ENCODE results near the gene RSPO4.

Gene RSPO4

DNA sequence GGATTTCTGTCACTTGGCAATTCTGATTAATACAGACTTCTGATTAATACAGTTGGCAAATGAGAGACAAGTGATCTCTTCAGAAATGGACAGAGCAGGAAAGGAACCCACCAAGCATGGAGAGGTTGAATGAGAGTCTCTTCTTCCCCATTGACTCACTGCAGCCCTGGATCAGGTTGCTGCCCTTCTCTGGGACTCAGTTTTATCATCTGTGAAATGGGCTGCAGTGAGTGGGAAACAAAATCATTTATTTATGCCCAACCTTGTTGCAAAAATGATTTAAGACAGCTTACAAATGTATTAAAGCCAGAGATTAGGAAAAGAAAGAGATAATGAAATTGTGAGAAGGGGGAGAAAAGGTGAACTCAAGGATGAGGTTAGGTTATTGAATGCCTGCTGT lies 20.8 kb upstream of the RSPO4 start:
- Histone ChIP-seq H3K27me3 (ENCODE audit: insufficient read depth, low read length, poor library complexity) (no peaks in the 10 kb centered on the region), H2BK120ac (ENCODE audit: low read depth, low read length) (no peak overlapping the region)
- DNase-seq: no peak

DNA sequence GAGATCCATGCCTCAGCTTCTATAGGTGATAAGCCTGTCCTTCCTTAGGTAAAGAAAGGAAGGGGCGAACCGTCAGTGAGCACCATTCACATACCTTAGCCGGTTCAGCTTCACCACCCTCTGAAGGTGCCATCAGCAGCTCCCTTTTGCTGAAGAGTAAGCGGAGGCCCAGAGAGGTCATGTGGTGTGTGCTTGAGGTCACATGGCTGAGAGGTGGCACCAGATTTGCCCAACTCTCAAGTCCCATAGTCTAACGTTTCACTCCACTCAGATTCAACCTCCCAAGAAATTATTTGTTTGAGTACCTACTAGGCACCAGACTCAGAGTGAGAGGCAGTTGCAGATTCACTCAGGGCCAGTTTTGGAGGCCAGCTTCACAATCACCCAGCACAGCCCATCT lies 18.5 kb upstream of the RSPO4 start:
- no peaks in the 10 kb centered on the region for H3K79me1 ChIP-seq (ENCODE audit: low read length)
- H3K9ac ChIP-seq (ENCODE audit: low read length): no peak overlapping the region
- no peak overlapping the region for H3K4ac ChIP-seq (ENCODE audit: low read depth, low read length)
- H3K4me2 ChIP-seq (ENCODE audit: low read length): no peak overlapping the region
- no peaks in the 10 kb centered on the region for H3K36me3 ChIP-seq (ENCODE audit: control insufficient read depth, insufficient read depth, low read length)
- no peaks in the 10 kb centered on the region for H3K27me3 ChIP-seq (ENCODE audit: insufficient read depth, low read length, poor library complexity)
- H3K27ac ChIP-seq (ENCODE audit: low read depth, low read length): no peak overlapping the region
- H4K5ac ChIP-seq (ENCODE audit: low read length): no peak overlapping the region
- H2BK15ac ChIP-seq (replicated peaks; ENCODE audit: low read depth): no peak overlapping the region
- H2BK5ac ChIP-seq (ENCODE audit: low read length): no peak overlapping the region
- DNase-seq: no peak
- no peak overlapping the region for H2BK120ac ChIP-seq (ENCODE audit: low read depth, low read length)
- no peak overlapping the region for H3K18ac ChIP-seq (ENCODE audit: low read length)
- WGBS (ENCODE audit: extremely low coverage, insufficient coverage, low lambda C conversion rate): no CpG with 5 or more reads among the region's 5 CpGs
- no peaks in the 10 kb centered on the region for H3K79me2 ChIP-seq (ENCODE audit: control insufficient read depth, insufficient read depth, low read length)
- H3K56ac ChIP-seq (ENCODE audit: low read length): no peak overlapping the region
- no peaks in the 10 kb centered on the region for H3K4me1 ChIP-seq (ENCODE audit: control insufficient read depth, low read depth, low read length)
- H3K23ac ChIP-seq (ENCODE audit: low read length): no peak overlapping the region
- no peak overlapping the region for H4K8ac ChIP-seq (ENCODE audit: low read depth, low read length)
- no peak overlapping the region for H3K4me3 ChIP-seq (ENCODE audit: low read length)
- H2AK5ac ChIP-seq (ENCODE audit: low read length): no peak overlapping the region

More for the DNA sequence above, 20.8 kb upstream of the RSPO4 start:
- Histone ChIP-seq H3K79me2 (ENCODE audit: control insufficient read depth, insufficient read depth, low read length) (no peaks in the 10 kb centered on the region), H3K36me3 (ENCODE audit: control insufficient read depth, insufficient read depth, low read length) (no peaks in the 10 kb centered on the region), H3K4ac (ENCODE audit: low read depth, low read length) (no peak overlapping the region), H3K23ac (ENCODE audit: low read length) (no peak overlapping the region), H3K4me2 (ENCODE audit: low read length) (no peak overlapping the region), H3K9ac (ENCODE audit: low read length) (no peak overlapping the region), H3K27ac (ENCODE audit: low read depth, low read length) (no peak overlapping the region), H2BK5ac (ENCODE audit: low read length) (no peak overlapping the region), H3K56ac (ENCODE audit: low read length) (no peak overlapping the region), H3K79me1 (ENCODE audit: low read length) (no peaks in the 10 kb centered on the region), H3K4me1 (ENCODE audit: control insufficient read depth, low read depth, low read length) (no peaks in the 10 kb centered on the region), H3K4me3 (ENCODE audit: low read length) (no peak overlapping the region), H4K8ac (ENCODE audit: low read depth, low read length) (no peak overlapping the region), H3K18ac (ENCODE audit: low read length) (no peak overlapping the region), H2AK5ac (ENCODE audit: low read length) (no peak overlapping the region), H2BK15ac (replicated peaks; ENCODE audit: low read depth) (no peak overlapping the region), H4K5ac (ENCODE audit: low read length) (no peak overlapping the region)

DNA sequence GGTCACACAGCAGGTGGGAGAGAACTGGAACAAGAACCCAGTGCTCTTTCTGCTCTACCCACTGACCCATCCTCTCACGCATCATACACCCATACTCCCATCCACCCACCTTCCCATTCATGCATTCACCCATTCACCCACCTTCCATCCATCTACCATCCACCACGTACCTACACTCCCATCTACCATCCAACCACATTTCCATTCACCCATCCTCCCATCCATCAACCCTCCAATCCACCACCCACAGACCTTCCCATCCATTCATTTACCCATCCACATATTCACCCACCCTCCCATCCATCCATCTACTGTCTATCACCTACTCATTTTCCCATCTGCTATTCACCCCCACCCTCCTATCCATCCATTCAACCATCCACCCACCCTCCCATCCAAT lies 17.2 kb upstream of the RSPO4 start:
- Histone ChIP-seq H3K4ac (ENCODE audit: low read depth, low read length) (no peak overlapping the region), H3K79me2 (ENCODE audit: control insufficient read depth, insufficient read depth, low read length) (no peaks in the 10 kb centered on the region), H2BK120ac (ENCODE audit: low read depth, low read length) (no peak overlapping the region), H4K5ac (ENCODE audit: low read length) (no peak overlapping the region), H3K9ac (ENCODE audit: low read length) (no peak overlapping the region), H2AK5ac (ENCODE audit: low read length) (no peak overlapping the region), H3K36me3 (ENCODE audit: control insufficient read depth, insufficient read depth, low read length) (no peaks in the 10 kb centered on the region), H2BK15ac (replicated peaks; ENCODE audit: low read depth) (no peak overlapping the region), H3K23ac (ENCODE audit: low read length) (no peak overlapping the region), H3K27ac (ENCODE audit: low read depth, low read length) (no peak overlapping the region), H3K4me2 (ENCODE audit: low read length) (no peak overlapping the region), H3K18ac (ENCODE audit: low read length) (no peak overlapping the region), H2BK5ac (ENCODE audit: low read length) (no peak overlapping the region), H3K4me1 (ENCODE audit: control insufficient read depth, low read depth, low read length) (no peaks in the 10 kb centered on the region), H3K56ac (ENCODE audit: low read length) (no peak overlapping the region), H3K27me3 (ENCODE audit: insufficient read depth, low read length, poor library complexity) (no peaks in the 10 kb centered on the region), H3K79me1 (ENCODE audit: low read length) (no peaks in the 10 kb centered on the region), H3K4me3 (ENCODE audit: low read length) (no peak overlapping the region), H4K8ac (ENCODE audit: low read depth, low read length) (no peak overlapping the region)
- 70% methylated on average over 2 of the region's 2 CpGs for WGBS (ENCODE audit: extremely low coverage, insufficient coverage, low lambda C conversion rate)
- no peak for DNase-seq

DNA sequence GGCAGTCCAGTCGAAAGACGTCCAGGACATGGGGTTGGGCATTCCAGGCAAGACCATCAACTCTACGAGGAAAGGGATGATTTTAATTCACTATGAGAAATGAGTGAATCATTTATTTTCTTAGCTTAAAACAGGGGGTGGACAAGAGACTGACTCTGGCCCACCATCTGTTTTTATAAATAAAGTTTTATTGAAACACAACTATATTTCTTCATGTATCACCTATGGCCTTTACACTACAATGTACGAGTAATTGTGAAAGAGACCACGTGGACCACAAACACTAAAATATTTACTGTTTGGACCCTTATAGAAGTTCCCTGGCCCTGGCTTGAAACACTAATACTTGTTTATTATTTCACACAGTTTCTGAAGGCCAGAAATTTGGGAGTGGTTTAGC lies 15.6 kb upstream of the RSPO4 start:
- Histone ChIP-seq H3K4me3 (ENCODE audit: low read length) (no peak overlapping the region), H3K23ac (ENCODE audit: low read length) (no peak overlapping the region), H3K36me3 (ENCODE audit: control insufficient read depth, insufficient read depth, low read length) (no peaks in the 10 kb centered on the region), H3K27ac (ENCODE audit: low read depth, low read length) (no peak overlapping the region), H3K9ac (ENCODE audit: low read length) (no peak overlapping the region), H2BK15ac (replicated peaks; ENCODE audit: low read depth) (no peak overlapping the region), H3K79me2 (ENCODE audit: control insufficient read depth, insufficient read depth, low read length) (no peaks in the 10 kb centered on the region), H3K4me2 (ENCODE audit: low read length) (no peak overlapping the region), H3K79me1 (ENCODE audit: low read length) (no peaks in the 10 kb centered on the region), H4K8ac (ENCODE audit: low read depth, low read length) (no peak overlapping the region), H3K4me1 (ENCODE audit: control insufficient read depth, low read depth, low read length) (no peaks in the 10 kb centered on the region), H3K4ac (ENCODE audit: low read depth, low read length) (no peak overlapping the region), H3K27me3 (ENCODE audit: insufficient read depth, low read length, poor library complexity) (no peaks in the 10 kb centered on the region), H2BK120ac (ENCODE audit: low read depth, low read length) (no peak overlapping the region), H2AK5ac (ENCODE audit: low read length) (no peak overlapping the region), H3K56ac (ENCODE audit: low read length) (no peak overlapping the region), H2BK5ac (ENCODE audit: low read length) (no peak overlapping the region), H3K18ac (ENCODE audit: low read length) (no peak overlapping the region), H4K5ac (ENCODE audit: low read length) (no peak overlapping the region)
- no CpG with 5 or more reads among the region's 5 CpGs for WGBS (ENCODE audit: extremely low coverage, insufficient coverage, low lambda C conversion rate)
- DNase-seq: no peak

- Histone ChIP-seq H3K23ac (ENCODE audit: low read length) (no peak overlapping the region), H3K56ac (ENCODE audit: low read length) (no peak overlapping the region), H3K9ac (ENCODE audit: low read length) (no peak overlapping the region), H3K4me2 (ENCODE audit: low read length) (no peak overlapping the region), H3K27me3 (ENCODE audit: insufficient read depth, low read length, poor library complexity) (no peaks in the 10 kb centered on the region), H2BK15ac (replicated peaks; ENCODE audit: low read depth) (no peak overlapping the region), H3K4ac (ENCODE audit: low read depth, low read length) (no peak overlapping the region), H2BK5ac (ENCODE audit: low read length) (no peak overlapping the region), H3K79me2 (ENCODE audit: control insufficient read depth, insufficient read depth, low read length) (no peaks in the 10 kb centered on the region), H2AK5ac (ENCODE audit: low read length) (no peak overlapping the region), H3K4me3 (ENCODE audit: low read length) (no peak overlapping the region), H4K8ac (ENCODE audit: low read depth, low read length) (no peak overlapping the region), H4K5ac (ENCODE audit: low read length) (no peak overlapping the region), H3K36me3 (ENCODE audit: control insufficient read depth, insufficient read depth, low read length) (no peaks in the 10 kb centered on the region), H3K18ac (ENCODE audit: low read length) (no peak overlapping the region), H3K4me1 (ENCODE audit: control insufficient read depth, low read depth, low read length) (no peaks in the 10 kb centered on the region), H2BK120ac (ENCODE audit: low read depth, low read length) (no peak overlapping the region), H3K79me1 (ENCODE audit: low read length) (no peaks in the 10 kb centered on the region), H3K27ac (ENCODE audit: low read depth, low read length) (no peak overlapping the region)
- no CpG with 5 or more reads among the region's 1 CpG for WGBS (ENCODE audit: extremely low coverage, insufficient coverage, low lambda C conversion rate)
- no peak for DNase-seq
Observed at GRCh38 chr20:1015181-1015580, 13.1 kb upstream of the RSPO4 start.

GRCh38 chr20:1014471-1014870 lies 12.4 kb upstream of the RSPO4 start:
- Histone ChIP-seq H3K79me1 (ENCODE audit: low read length) (no peaks in the 10 kb centered on the region), H3K23ac (ENCODE audit: low read length) (no peak overlapping the region), H3K4me2 (ENCODE audit: low read length) (no peak overlapping the region), H2BK5ac (ENCODE audit: low read length) (no peak overlapping the region), H3K36me3 (ENCODE audit: control insufficient read depth, insufficient read depth, low read length) (no peaks in the 10 kb centered on the region), H3K79me2 (ENCODE audit: control insufficient read depth, insufficient read depth, low read length) (no peaks in the 10 kb centered on the region), H3K9ac (ENCODE audit: low read length) (no peak overlapping the region), H3K18ac (ENCODE audit: low read length) (no peak overlapping the region), H2BK15ac (replicated peaks; ENCODE audit: low read depth) (no peak overlapping the region), H3K4me3 (ENCODE audit: low read length) (no peak overlapping the region), H4K8ac (ENCODE audit: low read depth, low read length) (no peak overlapping the region), H3K4ac (ENCODE audit: low read depth, low read length) (no peak overlapping the region), H2BK120ac (ENCODE audit: low read depth, low read length) (no peak overlapping the region), H2AK5ac (ENCODE audit: low read length) (no peak overlapping the region), H3K4me1 (ENCODE audit: control insufficient read depth, low read depth, low read length) (no peaks in the 10 kb centered on the region), H4K5ac (ENCODE audit: low read length) (no peak overlapping the region), H3K27me3 (ENCODE audit: insufficient read depth, low read length, poor library complexity) (no peaks in the 10 kb centered on the region), H3K56ac (ENCODE audit: low read length) (no peak overlapping the region), H3K27ac (ENCODE audit: low read depth, low read length) (no peak overlapping the region)
- no CpG with 5 or more reads among the region's 7 CpGs for WGBS (ENCODE audit: extremely low coverage, insufficient coverage, low lambda C conversion rate)
- no peak for DNase-seq

All from mesendoderm (in vitro differentiated cells).